ENCODE data around the gene A3GALT2. TPM values are rescaled to one million over a fixed set of nuclear protein-coding genes. Genes with fewer than 3 reads are reported as not detected.

A3GALT2 gene
- total RNA-seq, 4 donors from 2014 or later, result 0.89 TPM; not detected in 3

DNA sequence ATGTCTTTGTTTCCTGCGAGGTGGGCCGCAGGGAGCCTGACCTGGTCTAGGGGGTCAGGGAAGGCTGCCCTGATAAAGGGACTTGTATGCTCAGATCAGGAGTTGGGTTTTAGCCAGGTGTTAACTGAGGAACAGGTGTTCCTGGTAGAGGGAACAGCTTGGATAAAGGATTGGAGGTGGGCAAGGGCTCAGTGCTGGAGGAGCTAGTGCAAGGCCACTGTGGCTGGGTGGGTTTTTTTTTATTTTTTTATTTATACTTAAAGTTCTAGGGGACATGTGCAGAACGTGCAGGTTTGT, 31.1 kb downstream of the A3GALT2 start:
- Histone ChIP-seq H3K4me1 (no peaks in the 10 kb centered on the region), H3K27me3 (no peaks in the 10 kb centered on the region), H3K4me3 (replicated peaks in 1 of 3) (no peak overlapping the region), H3K9me3 (no peaks in the 10 kb centered on the region), H3K36me3 (peaks cover 0 to under 1% of the 10 kb centered on the region in 2 donors), H3K27ac (no peak overlapping the region)
- WGBS, 2 donors, result 89 to 97% methylated on average over 3 of the region's 3 CpGs
- DNase-seq, result peak in 1 of 2 donors; percentile 0
- TF ChIP-seq POLR2A (IDR thresholded peaks at IDR 0.05), result no peak
- TF ChIP-seq, protein P1, sequence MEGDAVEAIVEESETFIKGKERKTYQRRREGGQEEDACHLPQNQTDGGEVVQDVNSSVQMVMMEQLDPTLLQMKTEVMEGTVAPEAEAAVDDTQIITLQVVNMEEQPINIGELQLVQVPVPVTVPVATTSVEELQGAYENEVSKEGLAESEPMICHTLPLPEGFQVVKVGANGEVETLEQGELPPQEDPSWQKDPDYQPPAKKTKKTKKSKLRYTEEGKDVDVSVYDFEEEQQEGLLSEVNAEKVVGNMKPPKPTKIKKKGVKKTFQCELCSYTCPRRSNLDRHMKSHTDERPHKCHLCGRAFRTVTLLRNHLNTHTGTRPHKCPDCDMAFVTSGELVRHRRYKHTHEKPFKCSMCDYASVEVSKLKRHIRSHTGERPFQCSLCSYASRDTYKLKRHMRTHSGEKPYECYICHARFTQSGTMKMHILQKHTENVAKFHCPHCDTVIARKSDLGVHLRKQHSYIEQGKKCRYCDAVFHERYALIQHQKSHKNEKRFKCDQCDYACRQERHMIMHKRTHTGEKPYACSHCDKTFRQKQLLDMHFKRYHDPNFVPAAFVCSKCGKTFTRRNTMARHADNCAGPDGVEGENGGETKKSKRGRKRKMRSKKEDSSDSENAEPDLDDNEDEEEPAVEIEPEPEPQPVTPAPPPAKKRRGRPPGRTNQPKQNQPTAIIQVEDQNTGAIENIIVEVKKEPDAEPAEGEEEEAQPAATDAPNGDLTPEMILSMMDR (IDR thresholded peaks at IDR 0.05), result no peak
- intact Hi-C loops (cut with DNase I), result loop anchor here (10.0 kb wide), 1 partner anchor 175 kb away; no protein-coding TSS in a partner anchor

GRCh38 chr1:33288976-33289857, 31.7 kb downstream of the A3GALT2 start:
- intact Hi-C loops (cut with DNase I), result no loop called here
- TF ChIP-seq, protein P1 (IDR thresholded peaks at IDR 0.05), result no peak
- TF ChIP-seq POLR2A (IDR thresholded peaks at IDR 0.05), result no peak
- WGBS, 2 donors, result 88 to 94% methylated on average over 16 of the region's 16 CpGs
- no peak for DNase-seq
- Histone ChIP-seq H3K4me1 (no peaks in the 10 kb centered on the region), H3K9me3 (no peaks in the 10 kb centered on the region), H3K4me3 (replicated peaks in 1 of 3) (no peak overlapping the region), H3K27ac (no peak overlapping the region), H3K36me3 (no peaks in the 10 kb centered on the region), H3K27me3 (no peaks in the 10 kb centered on the region)

DNA sequence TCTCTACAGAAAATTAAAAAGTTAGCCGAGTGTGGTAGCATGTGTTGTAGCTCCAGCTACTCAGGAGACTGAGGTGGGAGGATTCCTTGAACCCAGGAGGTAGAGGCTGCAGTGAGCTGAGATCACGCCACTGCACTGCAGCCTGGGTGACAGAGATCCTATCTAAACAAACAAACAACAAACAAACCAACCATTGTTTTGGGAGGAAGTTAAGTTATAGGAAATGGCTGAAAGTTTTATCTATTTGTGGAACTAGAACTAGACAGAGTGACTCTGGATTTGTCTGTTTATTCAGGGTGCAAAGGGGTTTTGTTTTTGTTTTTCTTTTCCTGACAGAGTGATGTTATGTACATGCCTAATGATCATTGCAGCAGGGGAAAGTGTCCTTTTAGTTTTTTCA, 33.6 kb downstream of the A3GALT2 start:
- Histone ChIP-seq H3K9me3 (no peaks in the 10 kb centered on the region), H3K27ac (no peak overlapping the region)
- WGBS, 2 donors, result 78 to 82% methylated on average over 2 of the region's 2 CpGs

DNA sequence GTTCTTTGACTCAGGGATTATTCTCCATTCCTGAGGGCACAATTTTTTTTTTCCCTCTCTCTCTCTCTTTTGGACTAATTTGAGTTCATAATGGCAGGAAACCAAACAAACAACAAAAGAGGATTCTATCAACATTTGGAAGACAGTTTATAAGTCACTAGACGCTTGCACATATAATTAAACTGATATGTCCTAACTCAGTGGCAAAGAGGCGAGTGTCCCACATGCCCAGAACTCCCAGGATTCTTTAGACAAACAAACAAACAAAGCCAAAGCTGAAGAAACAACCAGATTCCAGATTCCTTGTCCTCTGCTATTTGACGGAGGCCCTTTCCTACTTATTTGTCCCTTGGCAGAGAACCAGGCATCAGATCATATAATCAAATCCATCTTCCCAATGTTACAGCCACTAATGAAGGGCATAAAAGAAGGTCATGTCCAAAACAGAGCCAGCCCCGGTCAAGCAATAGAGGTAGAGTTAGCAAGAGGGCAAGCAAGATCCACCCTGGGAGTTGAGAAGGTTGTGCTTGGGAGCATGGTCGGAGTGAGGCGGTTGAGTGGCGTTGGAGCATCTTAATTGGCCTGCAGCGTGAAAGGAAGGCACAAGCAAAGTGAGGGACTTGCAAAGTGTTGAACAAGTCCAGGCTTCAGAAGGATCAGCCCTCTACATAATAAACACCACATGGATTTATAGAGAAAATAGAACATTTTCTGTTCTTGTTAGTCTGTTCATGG, 34.3 kb downstream of the A3GALT2 start:
- H3K27me3 ChIP-seq, result no peaks in the 10 kb centered on the region
- no peak overlapping the region for H3K4me3 ChIP-seq (replicated peaks in 1 of 3)
- 83 to 84% methylated on average over 8 of the region's 8 CpGs for WGBS, 2 donors
- peak overlapping the region in 1 of 3 donors; percentile 9 for H3K27ac ChIP-seq
- intact Hi-C loops (cut with DNase I), result no loop called here
- no peak for DNase-seq
- TF ChIP-seq, protein P1 (IDR thresholded peaks at IDR 0.05), result no peak
- no peak for TF ChIP-seq POLR2A (IDR thresholded peaks at IDR 0.05)
- peaks cover 8 to 9% of the 10 kb centered on the region in 2 donors for H3K36me3 ChIP-seq
- no peaks in the 10 kb centered on the region for H3K4me1 ChIP-seq
- H3K9me3 ChIP-seq, result no peaks in the 10 kb centered on the region

More for the DNA sequence above, 33.6 kb downstream of the A3GALT2 start:
- H3K4me3 ChIP-seq (replicated peaks in 1 of 3), result no peak overlapping the region
- H3K36me3 ChIP-seq, result peaks cover under 1 to 2% of the 10 kb centered on the region in 2 donors
- no peak for DNase-seq
- no peaks in the 10 kb centered on the region for H3K4me1 ChIP-seq
- intact Hi-C loops (cut with DNase I), result no loop called here
- TF ChIP-seq, protein P1 (IDR thresholded peaks at IDR 0.05), result no peak
- no peak for TF ChIP-seq POLR2A (IDR thresholded peaks at IDR 0.05)
- H3K27me3 ChIP-seq, result no peaks in the 10 kb centered on the region

GRCh38 chr1:33284049-33284448, 36.8 kb downstream of the A3GALT2 start:
- DNase-seq, result no peak
- H3K36me3 ChIP-seq, result peaks cover 24 to 27% of the 10 kb centered on the region in 2 donors
- H3K9me3 ChIP-seq, result no peaks in the 10 kb centered on the region
- intact Hi-C loops (cut with DNase I), result no loop called here
- H3K27me3 ChIP-seq, result no peaks in the 10 kb centered on the region
- no peak overlapping the region for H3K27ac ChIP-seq
- no peak overlapping the region for H3K4me3 ChIP-seq (replicated peaks in 1 of 3)
- TF ChIP-seq, protein P1 (IDR thresholded peaks at IDR 0.05), result no peak
- TF ChIP-seq POLR2A (IDR thresholded peaks at IDR 0.05), result no peak
- 82 to 86% methylated on average over 6 of the region's 6 CpGs for WGBS, 2 donors
- H3K4me1 ChIP-seq, result no peaks in the 10 kb centered on the region

All from thyroid gland (tissue), 4 donors.